Measurements from ENCODE around the gene NECTIN1.

The NECTIN1 gene

DNA sequence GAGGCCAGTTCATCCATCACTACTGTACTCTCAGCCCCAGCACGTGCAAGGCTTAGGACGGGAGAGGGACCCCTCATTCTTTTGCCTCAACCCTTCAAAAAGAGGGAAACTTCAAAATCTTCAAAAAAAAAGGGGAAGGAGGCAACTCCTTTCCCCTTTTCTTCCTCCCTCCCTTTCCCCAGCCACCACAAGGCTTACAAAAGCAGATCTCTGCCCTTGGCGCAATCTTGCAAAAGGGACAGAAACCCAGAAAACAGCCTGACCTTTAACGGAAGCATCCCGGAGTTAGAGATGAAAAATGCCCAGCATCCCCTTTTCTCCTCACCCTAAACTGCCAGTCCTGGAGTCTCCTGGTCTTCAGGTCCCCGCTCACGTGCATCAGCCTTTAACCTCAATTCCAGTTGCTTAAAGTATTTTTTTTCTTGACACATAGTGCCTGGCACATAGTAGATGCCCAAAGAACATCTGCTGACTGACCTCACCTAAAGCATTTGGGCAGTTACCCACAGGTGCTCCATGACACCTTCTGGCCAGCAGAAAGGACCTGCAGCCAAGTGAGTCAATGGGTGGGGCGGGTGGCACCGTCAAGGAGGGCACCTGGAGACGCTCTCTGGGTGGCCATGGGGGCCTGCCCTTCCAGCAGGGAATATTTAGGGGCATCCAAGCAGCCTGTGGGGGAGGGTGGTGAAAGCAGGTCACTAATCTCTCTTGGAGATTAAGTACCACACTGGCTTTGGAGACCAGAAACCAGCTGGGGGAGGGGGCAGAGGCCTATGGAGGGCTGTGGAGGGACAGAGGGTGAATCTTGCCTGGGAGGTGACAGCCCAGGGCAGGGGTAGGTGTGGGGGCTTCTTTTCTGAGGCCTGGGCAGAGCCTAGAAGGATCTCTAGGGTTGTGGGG lies 16.3 kb downstream of the NECTIN1 start:
- DNase-seq (ENCODE audit: low spot score), result no peak

DNA sequence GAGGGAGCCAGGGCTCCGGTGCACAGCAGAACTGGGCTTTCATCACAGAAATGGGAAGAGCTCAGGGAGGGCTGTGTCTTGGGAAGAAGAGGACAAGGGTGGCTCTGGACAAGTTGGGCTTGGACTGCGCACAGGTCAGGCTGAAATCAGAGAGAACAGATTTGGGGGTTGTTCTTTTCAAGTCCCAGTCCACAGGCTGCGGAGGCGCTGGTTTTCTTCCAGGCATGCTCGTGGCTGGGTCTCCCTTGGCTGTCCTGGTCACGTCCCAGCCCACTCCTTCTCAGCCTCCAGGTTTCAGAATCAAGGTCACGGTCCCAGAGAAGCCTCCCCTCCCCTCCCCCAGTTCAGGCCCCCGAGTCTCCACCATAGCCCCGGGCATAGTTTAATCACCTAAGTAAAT lies 17.0 kb downstream of the NECTIN1 start:
- no peak for DNase-seq (ENCODE audit: low spot score)

DNA sequence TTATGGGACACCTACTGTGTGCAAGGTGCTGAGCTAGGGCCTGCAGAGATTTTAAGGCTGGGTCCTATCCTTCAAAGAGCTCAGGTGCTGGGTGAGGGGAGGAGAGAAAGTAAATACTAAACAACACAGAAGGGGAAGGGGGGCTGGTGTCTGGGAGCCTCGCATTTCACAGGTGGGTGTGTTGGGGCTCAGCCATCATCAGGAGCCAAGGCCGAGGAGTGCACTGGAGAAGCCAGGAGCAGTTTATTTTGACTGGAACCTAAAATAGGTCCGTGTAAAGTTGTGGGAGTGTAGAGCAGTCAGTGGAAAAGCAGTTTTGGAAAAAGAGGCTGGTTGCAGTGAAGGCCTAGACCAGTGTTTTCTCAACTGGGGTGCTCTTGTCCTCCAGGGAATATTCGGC lies 17.5 kb downstream of the NECTIN1 start:
- no peak for DNase-seq (ENCODE audit: low spot score)

DNA sequence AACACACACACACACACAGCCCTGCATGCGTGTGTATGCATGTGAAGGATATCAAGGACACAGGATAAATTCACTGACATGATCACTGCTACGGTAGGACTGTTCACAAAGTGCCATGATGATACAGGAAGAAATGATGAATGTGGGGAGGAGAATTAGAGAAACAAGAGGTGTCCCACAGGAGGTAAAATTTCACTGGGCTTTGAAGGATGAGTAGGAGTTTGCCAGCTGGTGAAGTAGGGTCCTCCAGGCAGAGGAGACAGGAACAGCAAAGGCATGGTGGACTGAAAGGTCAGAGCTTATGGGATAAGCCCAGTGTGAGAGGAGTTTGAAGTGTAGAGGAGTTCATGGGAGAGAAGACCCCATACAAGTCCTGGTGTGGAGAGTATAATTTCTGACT lies 18.6 kb downstream of the NECTIN1 start:
- no peak for DNase-seq (ENCODE audit: low spot score)

DNA sequence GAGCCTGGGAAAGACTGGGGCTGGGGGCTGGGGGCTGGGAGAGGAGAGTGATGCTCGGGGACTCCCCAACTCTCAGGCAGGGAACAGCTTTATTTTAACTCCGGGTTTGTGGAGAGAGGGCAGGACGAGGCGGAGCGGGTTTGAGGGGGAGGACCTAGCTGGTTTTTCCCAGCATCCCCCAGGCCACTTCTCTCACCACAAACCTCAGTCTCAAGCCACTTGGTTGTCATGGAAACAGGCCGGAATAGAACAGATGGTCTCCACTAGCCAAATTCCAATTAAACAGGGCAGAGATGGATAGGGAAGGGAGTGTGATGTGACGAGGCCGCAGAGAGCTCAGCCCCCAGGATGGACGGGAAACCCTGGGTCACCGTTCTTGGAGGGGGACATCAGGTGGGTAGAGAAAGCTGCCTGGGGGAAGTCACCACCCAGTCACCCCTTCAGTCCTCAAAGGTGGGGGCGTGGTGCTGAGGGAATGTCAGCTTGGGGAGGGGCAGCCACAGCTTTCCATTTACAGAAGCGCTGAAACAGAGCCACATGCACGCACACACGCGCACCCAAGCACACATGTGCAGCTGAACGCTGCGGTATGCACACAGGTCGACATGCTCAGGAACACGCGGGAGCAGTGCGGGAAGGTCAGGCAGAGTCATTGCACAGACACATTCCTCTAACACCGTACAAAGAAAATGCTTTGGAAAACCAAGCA lies 19.2 kb downstream of the NECTIN1 start:
- DNase-seq (ENCODE audit: low spot score), result no peak

DNA sequence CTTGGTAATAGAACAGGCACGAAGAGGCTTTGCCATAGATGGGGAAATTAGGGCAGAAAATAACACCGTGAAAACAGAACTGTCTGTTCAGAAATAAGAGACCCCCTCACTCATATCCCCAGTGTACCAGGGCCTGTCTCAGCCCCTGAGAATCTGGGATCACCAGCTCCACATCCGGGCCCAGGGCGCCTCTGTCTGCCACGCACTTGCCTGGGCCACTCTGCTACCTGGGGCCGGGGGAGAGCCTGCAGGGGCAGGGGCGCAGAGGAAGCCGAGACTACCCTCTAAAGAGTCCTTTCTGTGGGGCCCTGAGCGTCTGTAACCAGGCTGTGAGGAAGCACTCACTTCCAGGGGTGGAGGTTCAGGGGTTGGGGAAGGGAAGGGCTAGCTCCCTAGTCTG lies 19.8 kb downstream of the NECTIN1 start:
- DNase-seq (ENCODE audit: low spot score), result no peak

DNA sequence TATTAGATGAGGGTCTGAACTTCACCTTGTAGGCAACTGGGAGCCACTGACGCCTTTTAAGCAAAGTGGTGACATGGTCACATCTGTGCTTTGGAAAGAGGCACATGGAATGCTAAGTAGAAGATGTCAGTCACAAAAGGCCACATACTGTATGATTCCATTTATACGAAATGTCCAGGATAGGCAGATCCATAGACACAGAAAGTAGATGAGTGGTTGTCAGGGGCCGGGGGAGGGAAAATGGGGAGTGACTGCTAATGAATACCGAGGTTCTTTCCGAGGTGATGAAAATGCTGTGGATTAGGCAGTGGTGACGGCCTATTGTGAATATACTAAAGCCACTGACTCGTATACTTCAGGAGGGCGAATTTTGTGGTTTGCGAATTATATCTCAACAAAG lies 20.6 kb downstream of the NECTIN1 start:
- no peak for DNase-seq (ENCODE audit: low spot score)

DNA sequence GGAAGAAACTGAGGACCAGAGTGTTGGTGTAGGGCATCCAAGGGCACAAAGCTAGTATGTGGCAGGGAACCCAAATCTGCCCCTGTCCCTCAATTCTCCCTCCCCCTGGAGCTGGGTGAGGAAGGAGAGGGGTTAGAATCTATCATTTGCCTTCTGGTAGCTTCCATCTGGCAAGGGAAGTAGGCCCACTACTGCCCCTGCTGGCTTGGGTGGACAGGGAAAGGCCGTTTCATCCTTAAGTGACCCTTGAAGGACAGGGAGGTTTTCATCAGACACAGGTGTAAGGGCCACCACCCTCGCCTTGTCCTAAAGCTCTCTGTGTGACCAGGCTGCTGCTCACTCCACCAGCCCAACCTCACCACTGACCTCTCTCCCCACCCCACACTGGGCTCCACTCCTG lies 22.1 kb downstream of the NECTIN1 start:
- no peak for DNase-seq (ENCODE audit: low spot score)

DNA sequence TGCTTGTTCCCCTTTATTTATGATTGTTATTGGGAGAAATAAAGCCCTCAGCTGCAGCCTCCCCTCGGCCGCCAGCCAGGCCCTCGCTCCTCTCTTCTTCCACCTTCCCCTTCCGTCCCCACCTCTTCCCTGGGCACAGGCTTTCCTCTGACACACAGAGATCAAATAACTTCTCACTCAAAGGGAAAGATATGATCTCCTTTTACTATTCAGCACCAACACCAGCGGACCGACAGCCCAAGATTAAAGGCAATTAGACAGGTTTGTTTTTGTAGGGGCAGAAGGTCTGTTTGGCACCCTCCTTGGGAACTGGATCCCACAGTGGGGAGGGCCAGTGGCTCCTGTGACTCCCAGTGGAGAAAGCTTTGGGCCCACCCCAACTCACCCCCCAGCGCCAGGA lies 23.0 kb downstream of the NECTIN1 start:
- DNase-seq (ENCODE audit: low spot score), result no peak

DNA sequence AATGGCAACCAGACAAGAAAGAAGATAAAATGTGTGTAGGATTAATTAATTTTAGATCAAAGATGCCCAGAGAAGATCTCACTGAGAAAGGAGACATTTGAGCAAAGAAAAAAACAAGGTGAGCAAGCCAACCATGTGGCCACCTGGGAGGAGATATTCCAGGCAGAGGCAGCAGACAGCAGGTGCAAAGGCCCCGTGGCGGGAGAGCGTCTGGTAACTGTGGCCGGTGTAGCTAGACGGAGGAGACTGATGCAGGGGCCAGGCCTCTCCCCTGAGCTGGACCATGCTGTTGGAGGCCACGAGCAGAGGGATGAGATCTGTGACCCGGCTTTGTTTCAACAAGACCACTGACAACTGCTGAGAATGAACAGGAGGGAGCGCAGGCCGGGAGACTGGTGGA lies 23.6 kb downstream of the NECTIN1 start:
- DNase-seq (ENCODE audit: low spot score), result no peak

DNA sequence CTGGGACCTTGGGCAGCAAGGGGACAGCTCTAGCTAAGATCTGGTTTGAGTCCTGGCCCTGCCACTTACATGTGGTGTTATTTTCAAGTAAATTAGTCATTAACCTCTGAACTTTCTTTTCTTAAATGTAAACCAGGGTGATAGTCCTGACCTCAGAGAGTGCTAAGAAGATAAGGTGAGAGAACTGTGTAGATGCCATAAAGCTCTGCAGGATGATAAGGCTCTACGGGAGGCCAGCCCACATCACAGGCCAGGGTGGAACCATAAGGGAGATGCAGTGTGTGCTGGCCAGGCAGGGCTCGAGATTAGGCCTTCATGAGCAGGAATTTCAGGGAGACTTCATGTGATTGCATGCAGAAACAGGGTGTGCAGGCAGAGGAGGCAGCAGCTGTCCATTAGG lies 24.2 kb downstream of the NECTIN1 start:
- no peak for DNase-seq (ENCODE audit: low spot score)

DNA sequence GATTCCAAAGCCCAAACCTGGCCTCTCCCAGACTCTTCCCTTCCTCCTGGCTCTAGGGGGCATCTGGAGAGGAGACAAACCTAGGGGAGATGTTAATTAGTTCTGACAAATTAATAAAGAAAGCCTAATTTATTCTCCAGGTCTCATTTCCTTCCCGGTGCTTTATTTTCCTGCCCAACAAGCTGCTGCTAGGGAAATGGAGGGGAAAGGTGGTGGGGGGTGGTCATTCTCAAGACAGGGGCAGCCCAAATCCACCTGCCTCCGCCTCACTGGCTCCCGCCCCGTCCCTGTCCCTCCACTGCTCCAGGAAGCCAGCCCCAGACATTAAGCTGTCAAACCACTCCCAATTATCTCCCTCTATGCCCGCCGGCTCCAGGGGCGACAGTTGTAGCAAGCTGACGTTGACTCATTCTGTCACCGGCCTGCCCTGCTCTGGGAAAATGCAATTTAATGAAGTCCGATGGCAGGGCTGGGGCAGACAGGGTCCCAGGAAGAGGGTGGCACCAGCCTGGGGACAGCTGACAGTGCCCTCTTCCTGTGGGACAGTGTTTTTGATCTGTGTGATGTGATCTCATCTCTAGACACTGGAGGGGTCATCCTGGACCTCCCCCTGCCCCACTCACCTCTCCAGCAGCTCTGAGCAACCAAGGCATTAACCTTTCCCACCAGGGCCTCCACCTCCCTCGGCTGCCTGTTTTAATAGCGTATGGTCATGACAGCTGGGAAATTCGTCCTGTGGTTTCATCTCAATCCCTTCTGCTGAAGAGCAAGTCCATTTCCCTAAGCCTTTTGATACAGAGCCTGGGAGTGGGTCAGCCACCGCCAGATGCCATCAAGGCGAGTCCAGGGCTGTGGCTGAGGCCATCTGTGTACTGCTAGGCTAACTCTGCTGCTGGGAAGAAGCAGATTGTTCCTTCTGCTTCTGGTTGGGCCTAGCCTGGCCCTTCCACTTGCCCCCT lies 27.1 kb downstream of the NECTIN1 start:
- DNase-seq (ENCODE audit: low spot score), result no peak

DNA sequence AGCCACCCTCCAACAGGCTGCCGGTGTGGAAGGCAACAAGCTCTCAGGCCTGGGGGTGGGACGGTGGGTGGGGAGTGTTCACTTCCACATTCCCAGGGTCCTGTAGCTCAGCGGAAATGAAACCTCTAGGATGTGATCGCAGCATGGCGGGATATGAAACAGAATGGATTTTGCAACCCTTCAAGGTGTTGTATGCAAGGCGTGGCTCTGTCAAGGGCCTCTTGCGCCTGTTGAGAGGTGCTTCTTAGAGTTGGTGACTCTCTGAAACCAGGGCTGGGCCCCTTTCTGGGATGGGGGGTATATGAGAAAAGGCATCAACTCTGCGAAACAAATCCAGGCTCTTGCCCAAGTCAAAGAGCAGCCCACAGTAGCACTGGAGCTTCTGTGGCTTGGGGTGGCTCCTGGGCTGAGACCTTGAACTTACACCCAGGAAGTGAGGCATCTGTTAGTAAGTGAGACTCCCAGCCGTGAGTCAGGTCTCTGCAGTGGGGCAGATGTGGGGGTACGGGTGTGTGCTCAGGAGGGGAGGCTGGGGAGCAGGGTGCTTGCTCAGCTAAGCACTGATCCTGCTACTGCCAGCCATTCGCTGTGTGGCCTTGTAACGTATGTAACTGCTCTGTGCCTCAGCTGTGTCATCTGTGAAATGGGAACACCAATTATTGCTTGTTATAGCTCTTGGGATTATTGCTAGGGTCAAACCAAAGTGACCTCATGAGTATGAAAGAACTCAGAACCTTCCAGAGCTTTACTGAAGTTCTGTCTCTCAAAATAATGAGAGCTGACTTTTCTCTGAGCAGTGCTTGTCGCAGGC lies 28.3 kb downstream of the NECTIN1 start:
- no peak for DNase-seq (ENCODE audit: low spot score)

DNA sequence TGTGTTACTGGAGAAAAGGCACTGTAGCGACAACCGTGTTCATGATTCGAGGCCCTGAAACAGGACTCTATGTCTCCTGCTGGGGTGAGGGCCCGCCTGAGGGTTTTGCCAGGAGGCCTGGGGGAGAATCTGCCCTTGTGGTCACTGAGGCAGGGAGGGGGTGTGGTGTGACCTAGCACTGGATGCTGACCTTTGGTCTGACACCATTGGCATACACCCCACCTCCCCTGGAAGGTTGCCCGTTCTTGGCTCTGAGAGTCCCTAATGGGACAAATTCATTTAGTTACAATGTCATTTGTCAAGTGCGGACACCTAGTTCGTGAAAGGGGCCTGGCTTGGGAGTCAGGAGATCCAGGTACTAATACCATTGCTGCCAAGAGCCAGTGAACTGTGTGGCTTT lies 29.0 kb downstream of the NECTIN1 start:
- DNase-seq (ENCODE audit: low spot score), result no peak

DNA sequence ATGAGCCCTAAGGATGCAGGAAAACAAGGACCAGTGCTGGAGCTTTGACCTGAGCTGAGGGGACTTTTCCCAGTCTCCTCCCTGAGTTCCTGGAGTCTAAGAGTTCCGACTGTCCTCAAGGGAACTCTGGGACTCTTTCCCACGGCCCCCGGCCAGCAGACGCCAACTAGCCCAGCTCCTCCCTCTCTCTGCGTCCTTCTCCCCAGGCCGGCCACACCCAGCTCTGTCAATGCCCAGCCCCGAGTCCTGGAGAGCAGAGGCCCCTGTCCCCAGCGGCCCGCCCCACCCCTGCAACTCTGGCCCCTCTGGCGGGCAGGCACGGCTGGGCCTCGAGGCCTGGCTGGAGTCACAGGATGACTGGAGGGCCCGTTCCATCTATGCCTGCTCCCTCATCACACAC lies 29.8 kb downstream of the NECTIN1 start:
- no peak for DNase-seq (ENCODE audit: low spot score)

DNA sequence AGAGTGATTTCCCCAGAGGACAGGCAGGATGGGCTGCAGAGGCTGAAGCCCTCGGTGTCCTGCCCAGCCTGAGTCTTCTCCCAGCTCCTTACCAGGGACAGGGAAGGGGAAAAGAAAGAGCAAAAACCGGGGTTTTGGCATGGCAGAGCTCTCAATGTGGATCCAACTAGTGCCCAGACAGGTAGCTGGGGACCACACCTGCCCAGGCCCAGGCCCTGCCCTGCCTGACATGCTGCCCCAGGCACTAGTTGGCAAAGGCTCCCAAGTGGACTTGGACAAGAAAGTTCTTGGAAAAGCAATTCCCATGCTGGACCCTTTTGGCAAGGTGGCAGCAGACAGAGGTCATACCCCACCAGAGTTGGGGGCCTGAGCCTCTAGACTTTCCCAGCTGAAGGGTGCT lies 31.1 kb downstream of the NECTIN1 start:
- no peak for DNase-seq (ENCODE audit: low spot score)

DNA sequence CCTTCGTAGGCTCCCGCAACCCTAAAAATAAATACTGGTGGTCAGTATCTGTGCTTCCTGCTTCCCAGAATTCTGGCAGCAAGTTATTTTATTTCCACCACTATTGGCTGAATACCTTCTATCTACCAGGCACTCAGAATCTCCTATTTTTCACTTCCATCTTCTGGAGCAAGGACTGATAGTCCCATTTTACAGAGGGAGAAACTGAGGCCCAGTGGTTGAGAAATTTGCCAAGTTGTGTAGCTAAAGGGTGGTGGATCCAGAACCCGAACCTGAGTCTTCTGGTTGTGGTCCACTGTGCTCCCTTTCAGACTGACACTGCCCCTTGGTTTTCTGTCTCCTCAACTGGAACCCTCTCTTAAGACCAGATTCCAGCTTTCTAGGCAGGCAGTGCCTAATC lies 31.6 kb downstream of the NECTIN1 start:
- no peak for DNase-seq (ENCODE audit: low spot score)

DNA sequence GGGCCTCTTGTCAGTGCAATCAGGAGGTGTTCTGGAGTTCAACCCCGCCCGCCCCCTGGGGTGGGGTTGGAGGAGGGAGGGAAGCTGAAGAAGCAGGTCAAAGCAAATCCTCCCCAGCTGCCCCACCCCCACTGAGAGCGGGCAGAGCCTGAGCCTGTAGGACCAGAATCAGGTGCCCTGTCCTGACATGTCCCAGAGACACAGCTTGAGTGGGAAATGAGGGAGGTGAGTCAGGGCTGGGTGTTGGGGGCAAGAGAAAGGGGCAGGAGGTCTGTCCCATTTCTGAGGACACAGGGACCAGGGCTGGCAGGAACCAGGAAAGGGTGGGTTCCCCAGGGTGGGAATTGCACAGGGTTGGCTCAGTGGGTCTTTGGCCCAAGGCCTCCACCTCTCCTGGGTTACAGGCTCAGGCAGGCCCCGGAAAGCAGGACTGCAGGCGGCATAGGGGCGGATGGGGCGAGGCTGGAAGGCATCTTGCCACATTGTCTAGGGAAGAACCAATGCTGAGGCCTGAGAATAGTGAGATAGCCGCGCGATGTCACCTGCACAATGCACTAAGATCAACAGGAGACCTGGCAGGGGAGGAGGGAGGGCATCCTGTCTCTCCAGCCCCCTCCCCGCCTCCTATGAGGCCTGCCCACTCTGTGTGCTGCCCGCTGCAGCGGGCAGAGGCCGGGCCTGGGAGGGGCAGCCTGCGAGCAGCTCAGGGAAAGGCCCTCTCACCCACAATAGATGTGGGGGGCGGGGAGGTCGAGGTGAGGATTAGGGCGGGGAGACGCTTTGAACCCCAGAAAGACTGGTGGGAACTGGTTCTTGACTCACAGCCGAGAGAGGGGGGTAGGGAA lies 32.4 kb downstream of the NECTIN1 start:
- no peak for DNase-seq (ENCODE audit: low spot score)

DNA sequence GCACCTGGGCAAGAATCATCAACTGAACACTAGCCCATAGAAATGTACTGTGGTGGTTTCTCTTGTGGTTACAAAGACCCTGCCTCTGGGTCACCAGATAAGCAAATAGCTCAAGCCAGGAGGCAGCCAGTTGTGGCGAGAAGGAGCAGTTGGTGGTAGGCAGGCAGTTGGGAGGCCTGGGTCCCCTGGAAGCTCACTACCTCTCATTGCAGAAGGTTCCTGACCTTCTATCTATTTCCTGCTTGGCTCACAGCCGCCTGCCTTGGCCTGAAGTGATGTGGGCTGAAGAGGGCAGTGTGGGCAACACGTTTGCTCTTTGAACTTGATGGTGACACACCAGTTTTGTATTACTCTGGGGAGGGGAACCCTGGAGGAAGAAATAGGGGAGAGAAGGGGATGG lies 34.7 kb downstream of the NECTIN1 start:
- no peak for DNase-seq (ENCODE audit: low spot score)

DNA sequence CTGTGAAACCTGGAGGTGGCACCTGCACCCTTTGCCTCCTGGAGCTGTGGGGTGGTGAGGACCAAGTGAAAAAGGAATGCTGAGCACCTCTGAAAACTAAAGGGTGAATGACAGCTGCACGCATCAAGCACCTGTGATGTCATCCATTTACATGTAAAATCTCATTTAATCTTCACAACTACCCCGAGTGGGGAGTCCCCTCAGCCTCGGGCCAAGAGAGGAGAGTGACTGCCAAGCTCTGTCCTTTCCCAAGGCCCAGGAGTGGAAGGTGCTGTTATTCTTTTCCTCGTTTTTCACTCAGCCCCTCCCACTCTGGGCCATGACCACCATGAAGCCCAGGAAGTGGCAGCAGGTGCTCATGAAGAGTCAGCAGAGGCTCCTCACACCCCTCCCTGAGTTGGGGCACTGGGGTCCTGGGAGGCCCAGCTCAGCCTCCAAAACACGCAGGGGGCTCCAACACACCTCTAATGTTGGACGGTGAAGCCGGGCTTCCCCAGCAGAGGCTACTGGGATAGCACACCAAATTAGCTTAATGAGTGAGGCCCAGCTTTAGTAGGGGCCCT lies 35.7 kb downstream of the NECTIN1 start:
- DNase-seq (ENCODE audit: low spot score), result no peak

DNA sequence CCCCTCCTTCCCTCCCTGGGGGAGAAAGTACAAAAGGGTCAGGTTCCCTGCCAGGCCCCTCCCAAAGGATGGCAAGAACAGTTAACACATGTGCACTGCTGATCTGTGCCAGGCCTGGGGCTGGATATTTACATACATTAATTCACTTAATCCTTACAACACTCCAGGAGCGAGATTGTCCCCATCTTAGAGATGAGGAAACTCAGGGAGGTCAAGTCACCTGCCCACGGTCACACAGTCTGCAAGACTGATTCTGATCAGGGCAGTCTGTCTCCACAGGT lies 36.5 kb downstream of the NECTIN1 start:
- no peak for DNase-seq (ENCODE audit: low spot score)
